Activated T-cell treated with anti-CD3 and anti-CD28 coated beads, Interleukin-2, amount 50 U/mL, for 4 hours (primary cell): ENCODE measurements around the gene ABCA1. TPM values are rescaled to one million over a fixed set of nuclear protein-coding genes. Genes with fewer than 3 reads are reported as not detected.

Experiments
- total RNA-seq, 3 donors: library from RNA; stranded (reverse); gene quantifications; one replicate each; pipeline ENCODE4 v1.2.1, GENCODE V29; 2021

Gene ABCA1
- total RNA-seq, 3 donors from 2014 or later, result 0.26 to 0.30 (median 0.30) TPM

Other genes with a start within 250 kb of the ABCA1 start
- not detected for gene OR13D1, start 233.6 kb downstream of the ABCA1 start, total RNA-seq
- gene NIPSNAP3A, start 180.5 kb downstream of the ABCA1 start, total RNA-seq, result 1 to 10 TPM; 3.4 to 4.1 (median 3.7) TPM
- under 1 TPM in 2 of 3 donors, not detected in 1; 0.14 to 0.63 TPM for gene NIPSNAP3B, start 164.0 kb downstream of the ABCA1 start, total RNA-seq